ENCODE data around the gene TCTA.

Gene TCTA

GRCh38 chr3:49427586-49427985, 15.4 kb downstream of the TCTA start:
- no peak for TF ChIP-seq ZNF174 (tag by site-specific recombination; IDR thresholded peaks at IDR 0.05)
- Histone ChIP-seq H3K4me3 (ENCODE audit: low read depth, low read length) (no peak overlapping the region), H3K4me1 (ENCODE audit: control insufficient read depth, insufficient read depth, low read length) (no peaks in the 10 kb centered on the region), H3K27ac (ENCODE audit: extremely low read depth, low read depth, low read length) (no peak overlapping the region), H3K9me3 (ENCODE audit: control insufficient read depth, insufficient read depth, low read depth, low read length) (no peaks in the 10 kb centered on the region), H3K36me3 (ENCODE audit: control insufficient read depth in 2 of 2, insufficient read depth in 1 of 2, low read length in 2 of 2) (peaks cover 0 to 29% of the 10 kb centered on the region in 2 experiments; a peak in 1 of 3 replicates)
- POLR2A ChIA-PET = interaction anchor here (2.6 kb wide), 1 partner anchor 16 kb away, joined by 17 read pairs; the partner anchor contains the start of genes RHOA and TCTA
- CTCF ChIA-PET = interaction anchor here (0.6 kb wide), 1 partner anchor 67 kb away, joined by 3 read pairs; no protein-coding TSS in a partner anchor

- Histone ChIP-seq H3K9me3 (ENCODE audit: control insufficient read depth, insufficient read depth, low read depth, low read length) (no peaks in the 10 kb centered on the region), H3K27ac (ENCODE audit: extremely low read depth, low read depth, low read length) (peak overlapping the region; percentile 80; the same call in 1 of the 2 replicates), H3K36me3 (ENCODE audit: control insufficient read depth in 2 of 2, insufficient read depth in 1 of 2, low read length in 2 of 2) (peaks cover 0 to 23% of the 10 kb centered on the region in 2 experiments; a peak in 1 of 3 replicates), H3K4me1 (ENCODE audit: control insufficient read depth, insufficient read depth, low read length) (no peaks in the 10 kb centered on the region), H3K4me3 (ENCODE audit: low read depth, low read length) (peak overlapping the region; percentile 80)
- TF ChIP-seq ZNF660 (tag by site-specific recombination; IDR thresholded peaks at IDR 0.05) = no peak
- peak; percentile 75 for TF ChIP-seq ZNF664 (tag by site-specific recombination; IDR thresholded peaks at IDR 0.05)
- no peak for TF ChIP-seq ZNF692 (tag by site-specific recombination; IDR thresholded peaks at IDR 0.05)
- ChIA-PET POLR2A (interaction anchor here (0.6 to 2.6 kb wide), 14 partner anchors 10 to 764 kb away, joined by 3 to 17 read pairs (median 4); partner anchors contain the start of genes DAG1, QRICH1, RHOA and TCTA), CTCF (interaction anchor here (0.6 kb wide), 1 partner anchor 440 kb away, joined by 3 read pairs; no protein-coding TSS in a partner anchor)
Observed at GRCh38 chr3:49428752-49429080, 16.5 kb downstream of the TCTA start.

GRCh38 chr3:49434731-49435130, 22.5 kb downstream of the TCTA start:
- H3K9me3 ChIP-seq (ENCODE audit: control insufficient read depth, insufficient read depth, low read depth, low read length) = no peaks in the 10 kb centered on the region
- no peak overlapping the region for H3K4me3 ChIP-seq (ENCODE audit: low read depth, low read length)
- H3K4me1 ChIP-seq (ENCODE audit: control insufficient read depth, insufficient read depth, low read length) = no peaks in the 10 kb centered on the region
- no peak overlapping the region for H3K27ac ChIP-seq (ENCODE audit: extremely low read depth, low read depth, low read length)
- ChIA-PET CTCF (no interaction called here), POLR2A (no interaction called here)
- no peaks in the 10 kb centered on the region for H3K36me3 ChIP-seq (ENCODE audit: control insufficient read depth in 2 of 2, insufficient read depth in 1 of 2, low read length in 2 of 2)
- TF ChIP-seq ZNF777 (tag by site-specific recombination; IDR thresholded peaks at IDR 0.05; ENCODE audit: borderline replicate concordance) (no peak), ZNF433 (tag by site-specific recombination; IDR thresholded peaks at IDR 0.05; ENCODE audit: low read depth) (no peak), ZSCAN16 (tag by site-specific recombination; IDR thresholded peaks at IDR 0.05) (no peak), ZNF341 (tag by site-specific recombination; IDR thresholded peaks at IDR 0.05; ENCODE audit: low read depth) (no peak), ZBTB8A (tag by site-specific recombination; IDR thresholded peaks at IDR 0.05) (no peak), ZNF707 (tag by site-specific recombination; IDR thresholded peaks at IDR 0.05) (no peak), BCL11B (tag by site-specific recombination; IDR thresholded peaks at IDR 0.05; ENCODE audit: low read depth) (no peak), KLF10 (tag by site-specific recombination; IDR thresholded peaks at IDR 0.05) (no peak), HOXA7 (CRISPR knock-in tag; IDR thresholded peaks at IDR 0.05; ENCODE audit: borderline replicate concordance) (no peak)

- POLR2A ChIA-PET = interaction anchor here (0.7 kb wide), 1 partner anchor 16 kb away, joined by 5 read pairs; the partner anchor contains the start of gene NICN1
- no peaks in the 10 kb centered on the region for H3K4me1 ChIP-seq (ENCODE audit: control insufficient read depth, insufficient read depth, low read length)
- no peak overlapping the region for H3K4me3 ChIP-seq (ENCODE audit: low read depth, low read length)
- no peaks in the 10 kb centered on the region for H3K9me3 ChIP-seq (ENCODE audit: control insufficient read depth, insufficient read depth, low read depth, low read length)
- CTCF ChIA-PET = interaction anchor here (0.6 to 0.8 kb wide), 3 partner anchors 105 to 1009 kb away, joined by 3 to 8 read pairs (median 4); partner anchors contain the start of gene USP4
- H3K27ac ChIP-seq (ENCODE audit: extremely low read depth, low read depth, low read length) = no peak overlapping the region
- H3K36me3 ChIP-seq (ENCODE audit: control insufficient read depth in 2 of 2, insufficient read depth in 1 of 2, low read length in 2 of 2) = no peaks in the 10 kb centered on the region
- TF ChIP-seq ZNF311 (tag by site-specific recombination; IDR thresholded peaks at IDR 0.05; ENCODE audit: borderline replicate concordance) = no peak
- TF ChIP-seq GLI4 (tag by site-specific recombination; IDR thresholded peaks at IDR 0.05) = no peak
- TF ChIP-seq KLF16 (tag by site-specific recombination; IDR thresholded peaks at IDR 0.05) = no peak
- TF ChIP-seq HOXC10 (CRISPR knock-in tag; IDR thresholded peaks at IDR 0.05) = no peak
- no peak for TF ChIP-seq KLF9 (tag by site-specific recombination; IDR thresholded peaks at IDR 0.05; ENCODE audit: low read depth)
- TF ChIP-seq ZNF37A (tag by site-specific recombination; IDR thresholded peaks at IDR 0.05) = no peak
- no peak for TF ChIP-seq ZNF114 (tag by site-specific recombination; IDR thresholded peaks at IDR 0.05)
- no peak for TF ChIP-seq ZNF837 (tag by site-specific recombination; IDR thresholded peaks at IDR 0.05)
- no peak for TF ChIP-seq WT1 (tag by site-specific recombination; IDR thresholded peaks at IDR 0.05)
- no peak for TF ChIP-seq INSM2 (tag by site-specific recombination; IDR thresholded peaks at IDR 0.05)
- TF ChIP-seq ZNF580 (tag by site-specific recombination; IDR thresholded peaks at IDR 0.05) = no peak
- no peak for TF ChIP-seq ZNF521 (tag by site-specific recombination; IDR thresholded peaks at IDR 0.05)
- no peak for TF ChIP-seq FEZF1 (tag by site-specific recombination; IDR thresholded peaks at IDR 0.05)
Observed at GRCh38 chr3:49445391-49445790, 33.2 kb downstream of the TCTA start.

Data from HEK293 (cell line).